ENCODE measurements around the gene PACSIN2.

- TF ChIP-seq CTCF (IDR thresholded peaks at IDR 0.05; ENCODE audit: low read length) (no peak), EZH2 (optimal IDR thresholded peaks at IDR 0.05; ENCODE audit: low read depth, low read length) (no peak), EZH2phosphoT487 (IDR thresholded peaks at IDR 0.05; ENCODE audit: low read length) (no peak)
Measured at GRCh38 chr22:42966497-42966896, 48.5 kb downstream of the PACSIN2 start.

All from MM.1S (cell line).